GM12878 (cell line): ENCODE data around the gene SOAT2. TPM values are rescaled to one million over a fixed set of nuclear protein-coding genes. Genes with fewer than 3 reads are reported as not detected.

Experiments used
- ATAC-seq: fragments of 200-7000 bp; cut with Tn5 transposase; 3 replicates; pipeline ENCODE4 v1.9.1; 2020; ENCODE audit warnings: mild to moderate bottlenecking, moderate library complexity
- BruUV-seq: library from RNA; stranded (reverse); fragments of 400-500 nt; replicated peaks from 2 replicates; lab custom pipeline; 2021; lab: Mats Ljungman, UMichigan
- CTCF ChIA-PET: fragments of 300-600 bp; sonication (Branson Sonifier 250); formaldehyde crosslinking; extraction: SDS; loops from one replicate; lab custom pipeline; 2021; ENCODE audit warnings: inconsistent platforms; lab: Yijun Ruan, JAX
- POLR2A ChIA-PET: fragments of 350-600 bp; formaldehyde crosslinking; extraction: SDS; loops from one replicate; lab custom pipeline; 2021; ENCODE audit warnings: inconsistent platforms; lab: Charles Lee
- RAD21 ChIA-PET: fragments of 300-600 bp; sonication (Branson Sonifier 250); formaldehyde crosslinking; loops from one replicate; lab custom pipeline; 2023; ENCODE audit warnings: antibody characterized with exemption; ENCODE audit not compliant: unreplicated experiment; lab: Charles Lee
- SMC1A ChIA-PET: fragments of 300-600 bp; sonication (Branson Sonifier 250); formaldehyde crosslinking; loops from one replicate; lab custom pipeline; 2023; ENCODE audit not compliant: unreplicated experiment, uncharacterized antibody; lab: Charles Lee
- DNase-seq: peaks from one replicate; pipeline ENCODE4 v3.0.0-alpha.2; 2011; ENCODE audit warnings: low read depth, low spot score
- FAIRE-seq: peaks from 3 replicates; lab custom pipeline; 2011; peaks lifted over from hg19 to GRCh38; lab: Jason Lieb, UNC
- H2AFZ ChIP-seq: 2 replicates; pipeline ENCODE4 v1.6.0; 2011; ENCODE audit warnings: low read depth, low read length, control low read depth; ENCODE audit not compliant: control insufficient read depth
- H3K27ac ChIP-seq: 2 replicates; pipeline ENCODE4 v1.5.1; 2011; ENCODE audit warnings: control low read depth; ENCODE audit not compliant: control insufficient read depth, insufficient read depth
- H3K27me3 ChIP-seq, 2 experiments: replicated peaks in 1 of 2; 2 replicates each; pipeline versions ENCODE4 v1.6.0 to v1.6.1; 2011; ENCODE audit warnings: low read length in 1 of 2; ENCODE audit not compliant: control insufficient read depth in 2 of 2, insufficient read depth in 2 of 2
- H3K36me3 ChIP-seq, 2 experiments: 2 replicates each; pipeline ENCODE4 v1.5.1; 2011; ENCODE audit warnings: low read length in 1 of 2; ENCODE audit not compliant: control insufficient read depth in 2 of 2, insufficient read depth in 2 of 2
- H3K4me1 ChIP-seq: 2 replicates; pipeline ENCODE4 v1.6.1; 2011; ENCODE audit warnings: mild to moderate bottlenecking, low read length, moderate library complexity, mixed read lengths; ENCODE audit not compliant: control insufficient read depth, insufficient read depth
- H3K4me2 ChIP-seq: 2 replicates; pipeline ENCODE4 v1.6.0; 2011; ENCODE audit warnings: control low read depth; ENCODE audit not compliant: control insufficient read depth, insufficient read depth
- H3K4me3 ChIP-seq: fragments of 200-600 bp; sonication (generic); 2 replicates; pipeline ENCODE4 v1.5.1; 2016
- H3K79me2 ChIP-seq: 2 replicates; pipeline ENCODE4 v1.6.0; 2011; ENCODE audit warnings: low read length; ENCODE audit not compliant: control insufficient read depth, insufficient read depth
- H3K9ac ChIP-seq: 2 replicates; pipeline ENCODE4 v1.8.0; 2011; ENCODE audit warnings: low read length, control low read depth, mixed read lengths; ENCODE audit not compliant: control insufficient read depth, insufficient read depth
- H3K9me3 ChIP-seq: replicated peaks from 3 replicates; pipeline ENCODE4 v1.5.1; 2011; ENCODE audit warnings: mild to moderate bottlenecking, low read length; ENCODE audit not compliant: control insufficient read depth, insufficient read depth
- H4K20me1 ChIP-seq: 2 replicates; pipeline ENCODE4 v1.6.0; 2011; ENCODE audit not compliant: control insufficient read depth, insufficient read depth
- CHD4 ChIP-seq: fragments of 200-600 bp; sonication (generic); IDR thresholded peaks from 2 replicates; pipeline ENCODE4 v1.6.1; 2016; ENCODE audit warnings: mild to moderate bottlenecking
- EED ChIP-seq: sonication (generic); IDR thresholded peaks from 2 replicates; pipeline ENCODE4 v1.6.1; 2016; ENCODE audit warnings: antibody characterized with exemption, low read depth
- MYC ChIP-seq: IDR thresholded peaks from 2 replicates; pipeline ENCODE4 v1.6.1; 2011; ENCODE audit warnings: mild to moderate bottlenecking, low read length, moderate library complexity, inconsistent platforms; ENCODE audit not compliant: insufficient read depth, insufficient replicate concordance, insufficient read length, severe bottlenecking
- RAD21 ChIP-seq: IDR thresholded peaks from 2 replicates; pipeline ENCODE4 v1.6.1; 2011; ENCODE audit warnings: mild to moderate bottlenecking, low read depth, low read length, moderate library complexity; ENCODE audit not compliant: insufficient read depth
- SPI1 ChIP-seq: IDR thresholded peaks from 2 replicates; pipeline ENCODE4 v1.6.1; 2011; ENCODE audit warnings: low read depth, mild to moderate bottlenecking, low read length, moderate library complexity, borderline replicate concordance; ENCODE audit not compliant: insufficient read depth
- TAF1 ChIP-seq: IDR thresholded peaks from 2 replicates; pipeline ENCODE4 v1.6.1; 2011; ENCODE audit warnings: mild to moderate bottlenecking, low read depth, low read length, borderline replicate concordance
- USF2 ChIP-seq: IDR thresholded peaks from 2 replicates; pipeline ENCODE4 v1.6.1; 2011; ENCODE audit warnings: low read depth, low read length, improper control_type of control experiment, borderline replicate concordance
- WGBS: methylation state at CpG from one replicate; pipeline ENCODE4 v1.1.6; 2016; ENCODE audit warnings: low lambda C conversion rate; ENCODE audit not compliant: insufficient replicate concordance, insufficient coverage; ENCODE audit errors: missing lambda C conversion rate; 5-methylcytosine and 5-hydroxymethylcytosine counted together
- in situ Hi-C: fragments of 300-500 bp; cut with MboI; formaldehyde crosslinking; loops from 9 replicates; pipeline ENCODE4 v1.14.3; 2018; ENCODE audit warnings: mixed read lengths
- intact Hi-C: fragments of 100-400 bp; cut with micrococcal nuclease; formaldehyde crosslinking; loops from one replicate; pipeline ENCODE4 v1.14.2; 2022; ENCODE audit not compliant: unreplicated experiment
- polyA plus RNA-seq, 11 experiments: library from polyadenylated mRNA; depleted of rRNA in 4 of 11; unstranded in 6 of 11; stranded (reverse) in 5 of 11; fragments of >200 nt; fragmentation: Nextera tagmentation in 4 of 11; fragmentation: Illumina TruSeq in 1 of 11; extraction: Ambion mirVana in 4 of 11; extraction: Trizol in 1 of 11; gene quantifications; 1 replicate in 1 of 11; 2 replicates in 10 of 11; pipeline versions ENCODE4 v1.2.1 to v1.2.3, GENCODE V29; 2011 to 2016; ENCODE audit warnings: inconsistent platforms in 2 of 11, missing spikeins in 2 of 11, low read depth in 1 of 11
- total RNA-seq, 4 experiments: library from RNA; depleted of rRNA in 3 of 4; stranded (reverse); fragments of >200 nt in 3 of 4; fragmentation: Illumina TruSeq in 1 of 4; extraction: Trizol in 1 of 4; gene quantifications; 2 replicates each; pipeline versions ENCODE4 v1.2.1 to v1.2.3, GENCODE V29; 2013 to 2021

The SOAT2 gene
- total and polyA plus RNA-seq, 10 of the 15 experiments (the other 5 are each of a cell fraction or from before 2014, with no cell fraction given) = 0.08 to 1.7 (median 0.69) TPM

DNA sequence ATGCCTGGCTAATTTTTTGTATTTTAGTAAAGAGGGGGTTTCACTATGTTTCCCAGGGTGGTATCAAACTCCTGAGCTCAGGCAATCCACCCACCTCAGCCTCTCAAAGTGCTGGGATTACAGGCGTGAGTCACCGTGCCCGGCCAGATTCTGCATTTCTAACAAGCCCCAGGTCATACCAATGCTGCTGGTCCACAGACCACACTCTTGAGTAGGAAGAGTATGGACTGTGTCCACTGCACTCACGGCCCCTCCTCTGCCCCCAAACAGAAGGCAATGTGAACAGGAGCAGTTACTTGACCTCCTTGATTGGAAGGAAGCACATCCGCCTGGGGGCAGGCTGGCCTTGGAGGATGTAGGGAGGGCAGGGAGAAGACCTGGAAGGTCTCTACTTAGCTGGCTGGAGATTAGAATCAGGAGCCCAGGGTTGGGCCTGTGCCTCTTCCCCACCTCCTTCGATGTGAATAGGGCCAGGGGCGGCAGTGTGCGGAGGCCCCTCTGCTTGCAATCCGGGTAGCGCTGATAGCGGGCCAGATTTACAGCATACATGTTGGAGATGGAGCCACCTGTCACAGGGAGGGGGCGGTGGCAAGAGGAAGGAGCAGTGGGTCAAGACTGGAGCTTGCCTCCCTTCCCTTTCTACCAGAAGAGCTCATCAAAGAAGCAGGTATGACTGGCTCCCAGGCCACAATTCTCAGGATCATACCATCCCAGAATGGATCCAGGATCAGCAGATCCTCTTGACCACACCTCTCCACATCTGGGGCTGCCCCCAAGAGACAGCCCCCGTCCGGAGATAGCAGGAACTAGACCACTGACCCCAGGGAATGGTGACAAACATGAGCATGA lies 67.8 kb downstream of the SOAT2 start:
- WGBS = 78% methylated on average over 14 of the region's 14 CpGs
- RAD21 ChIA-PET = no interaction called here
- TF ChIP-seq EED (no peak), RAD21 (no peak)
- TF ChIP-seq, all 136 proteins: peak for 0
- POLR2A ChIA-PET = no interaction called here
- FAIRE-seq (no peak), ATAC-seq (no peak), DNase-seq (no peak)
- Histone ChIP-seq H3K9me3 (no peaks in the 10 kb centered on the region), H3K4me2 (no peak overlapping the region), H3K4me3 (no peak overlapping the region), H3K4me1 (peaks cover 11% of the 10 kb centered on the region; the same call in 1 of the 2 replicates), H3K9ac (no peak overlapping the region), H3K36me3 (peaks cover 0 to 1% of the 10 kb centered on the region in 2 experiments; a peak in 1 of 4 replicates), H4K20me1 (no peaks in the 10 kb centered on the region), H3K27me3 (no peaks in the 10 kb centered on the region), H3K27ac (no peak overlapping the region), H2AFZ (no peak overlapping the region), H3K79me2 (no peaks in the 10 kb centered on the region)
- intact Hi-C loops = no loop called here
- SMC1A ChIA-PET = no interaction called here
- in situ Hi-C loops = no loop called here
- CTCF ChIA-PET = interaction anchor here (0.6 to 8.0 kb wide), 2 partner anchors 12 to 124 kb away, joined by 3 to 66 read pairs; no protein-coding TSS in a partner anchor
- no TSS peak for BruUV-seq

- Histone ChIP-seq H3K79me2 (no peaks in the 10 kb centered on the region), H3K27ac (no peak overlapping the region), H3K9ac (no peak overlapping the region), H2AFZ (no peak overlapping the region), H3K4me3 (no peak overlapping the region), H4K20me1 (no peaks in the 10 kb centered on the region), H3K36me3 (peaks cover 0 to 1% of the 10 kb centered on the region in 2 experiments; a peak in 1 of 4 replicates), H3K9me3 (no peaks in the 10 kb centered on the region), H3K4me1 (peaks cover 11% of the 10 kb centered on the region; the same call in 1 of the 2 replicates), H3K27me3 (no peaks in the 10 kb centered on the region)
- DNase-seq (no peak), ATAC-seq (no peak), FAIRE-seq (no peak)
- intact Hi-C loops = no loop called here
- ChIA-PET CTCF (interaction anchor here (0.6 to 8.0 kb wide), 3 partner anchors 8 to 123 kb away, joined by 3 to 66 read pairs (median 3); no protein-coding TSS in a partner anchor), RAD21 (interaction anchor here (1.0 kb wide), 1 partner anchor 11 kb away, joined by 3 read pairs; no protein-coding TSS in a partner anchor), SMC1A (interaction anchor here (1.3 kb wide), 1 partner anchor 38 kb away, joined by 4 read pairs; no protein-coding TSS in a partner anchor), POLR2A (no interaction called here)
- 71% methylated on average over 10 of the region's 10 CpGs for WGBS
- BruUV-seq = no TSS peak
- in situ Hi-C loops = no loop called here
- TF ChIP-seq CHD4 (no peak), TAF1 (no peak), SPI1 (no peak), USF2 (no peak), MYC (no peak)
- TF ChIP-seq, all 136 proteins: peak for 0
- no peak overlapping the region for H3K4me2 ChIP-seq
Measured at GRCh38 chr12:53171725-53172329, 68.5 kb downstream of the SOAT2 start.
